GM12872 (cell line): ENCODE data around the gene THAP3.

Source experiments
- TF ChIP-seq, protein P1 (sequence below): IDR thresholded peaks from 3 replicates; pipeline ENCODE4 v1.5.1; 2011; ENCODE audit warnings: low read depth, mild to moderate bottlenecking, low read length, moderate library complexity; ENCODE audit not compliant: insufficient read depth

The THAP3 gene

DNA sequence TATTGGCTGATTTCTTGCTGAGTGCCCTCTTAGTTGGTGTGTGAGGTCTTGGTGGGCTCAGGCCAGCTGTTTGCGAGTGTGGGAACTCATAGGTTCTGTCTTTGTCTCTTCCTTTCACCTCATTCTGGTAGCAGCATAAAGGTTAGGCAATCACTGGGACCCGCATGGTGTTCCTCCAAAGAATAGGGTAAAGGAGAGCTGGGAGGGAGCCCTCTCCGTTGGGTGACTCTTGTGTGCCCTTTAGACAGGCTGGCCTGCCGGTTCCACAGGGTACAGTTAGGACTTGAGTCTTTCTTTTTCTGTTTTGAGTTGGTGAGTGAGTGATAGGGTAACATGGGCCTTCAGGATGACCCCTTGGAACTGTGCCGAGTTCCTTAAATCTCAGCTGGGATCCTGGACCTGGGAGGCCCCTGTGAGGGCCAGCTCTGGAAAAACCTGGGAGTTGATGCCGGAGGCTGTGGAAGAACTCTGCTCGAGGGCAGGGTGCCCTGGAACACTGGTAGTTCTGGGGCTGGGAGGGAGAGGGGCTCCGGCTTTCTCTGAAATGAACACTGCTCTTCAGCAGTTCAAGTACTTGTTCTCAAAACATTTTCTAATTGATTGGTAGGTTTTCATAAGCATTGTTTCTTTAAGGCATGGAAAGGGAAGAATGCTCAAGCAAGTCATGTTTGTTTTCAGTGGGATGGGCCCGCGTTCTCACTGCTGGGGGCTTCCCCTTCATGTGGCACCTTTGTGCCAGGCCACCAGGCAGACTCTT lies 2.1 kb upstream of the THAP3 start:
- TF ChIP-seq, protein P1, sequence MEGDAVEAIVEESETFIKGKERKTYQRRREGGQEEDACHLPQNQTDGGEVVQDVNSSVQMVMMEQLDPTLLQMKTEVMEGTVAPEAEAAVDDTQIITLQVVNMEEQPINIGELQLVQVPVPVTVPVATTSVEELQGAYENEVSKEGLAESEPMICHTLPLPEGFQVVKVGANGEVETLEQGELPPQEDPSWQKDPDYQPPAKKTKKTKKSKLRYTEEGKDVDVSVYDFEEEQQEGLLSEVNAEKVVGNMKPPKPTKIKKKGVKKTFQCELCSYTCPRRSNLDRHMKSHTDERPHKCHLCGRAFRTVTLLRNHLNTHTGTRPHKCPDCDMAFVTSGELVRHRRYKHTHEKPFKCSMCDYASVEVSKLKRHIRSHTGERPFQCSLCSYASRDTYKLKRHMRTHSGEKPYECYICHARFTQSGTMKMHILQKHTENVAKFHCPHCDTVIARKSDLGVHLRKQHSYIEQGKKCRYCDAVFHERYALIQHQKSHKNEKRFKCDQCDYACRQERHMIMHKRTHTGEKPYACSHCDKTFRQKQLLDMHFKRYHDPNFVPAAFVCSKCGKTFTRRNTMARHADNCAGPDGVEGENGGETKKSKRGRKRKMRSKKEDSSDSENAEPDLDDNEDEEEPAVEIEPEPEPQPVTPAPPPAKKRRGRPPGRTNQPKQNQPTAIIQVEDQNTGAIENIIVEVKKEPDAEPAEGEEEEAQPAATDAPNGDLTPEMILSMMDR: no peak

DNA sequence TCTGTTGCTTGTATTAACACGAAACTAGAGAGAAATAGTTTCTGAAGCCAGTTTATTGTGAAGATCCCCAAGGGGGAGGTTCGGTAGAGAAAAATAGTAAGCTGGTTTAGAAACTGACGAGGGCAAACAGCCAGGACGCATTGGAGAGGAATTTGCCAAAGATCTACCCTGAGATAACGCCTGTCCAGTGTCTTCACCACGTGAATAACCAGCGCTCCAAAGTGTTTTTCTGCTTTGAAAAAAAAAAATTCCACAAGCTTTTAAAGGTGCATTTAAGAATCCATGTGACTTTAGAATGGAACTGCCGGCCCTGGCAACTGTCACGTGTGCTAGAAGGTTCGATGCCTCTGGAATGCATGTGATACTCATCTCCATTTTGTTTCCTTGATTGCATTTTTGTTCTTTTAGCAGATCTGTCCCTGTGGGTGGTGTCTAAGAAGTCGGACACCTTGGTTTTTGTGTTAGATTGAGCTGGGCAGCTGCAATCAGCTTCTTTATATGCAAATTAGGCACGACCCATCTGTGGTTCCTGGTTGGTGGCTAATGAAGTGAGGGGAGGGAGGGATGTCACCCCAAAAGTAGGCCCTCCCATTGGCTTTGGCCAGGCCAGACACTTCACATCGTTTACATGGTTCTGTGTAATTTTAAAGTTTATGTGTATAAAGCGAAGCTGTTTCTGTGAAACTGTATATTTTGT lies 1.3 kb upstream of the THAP3 start:
- TF ChIP-seq, protein P1: no peak

DNA sequence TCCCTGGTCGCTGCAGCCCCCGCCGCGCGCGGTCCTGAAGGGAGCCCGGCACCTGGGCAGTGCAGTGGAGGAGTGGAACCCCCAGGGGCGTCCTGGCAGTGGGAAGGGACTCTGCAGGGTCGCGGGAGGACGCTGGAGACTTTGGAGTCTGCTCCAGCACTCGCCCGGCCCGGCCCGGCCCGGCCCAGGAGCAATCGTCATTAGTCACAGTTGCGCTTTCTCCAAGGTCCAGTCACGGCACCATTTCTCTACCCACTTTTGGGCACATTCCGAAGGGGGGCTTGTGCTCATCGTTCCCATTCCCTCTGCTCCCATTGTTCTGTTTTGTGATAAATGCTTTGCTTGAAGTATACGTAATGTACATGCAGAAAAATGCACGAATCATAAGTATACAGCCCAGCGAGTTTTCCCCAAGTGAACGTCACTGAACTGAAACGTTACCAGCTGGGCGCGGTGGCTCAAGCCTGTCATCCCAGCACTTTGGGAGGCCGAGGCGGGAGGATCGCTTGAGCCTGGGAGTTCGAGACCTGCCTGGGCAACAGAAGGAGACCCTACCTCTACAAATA lies 999 bp downstream of the THAP3 start:
- TF ChIP-seq, protein P1: no peak

DNA sequence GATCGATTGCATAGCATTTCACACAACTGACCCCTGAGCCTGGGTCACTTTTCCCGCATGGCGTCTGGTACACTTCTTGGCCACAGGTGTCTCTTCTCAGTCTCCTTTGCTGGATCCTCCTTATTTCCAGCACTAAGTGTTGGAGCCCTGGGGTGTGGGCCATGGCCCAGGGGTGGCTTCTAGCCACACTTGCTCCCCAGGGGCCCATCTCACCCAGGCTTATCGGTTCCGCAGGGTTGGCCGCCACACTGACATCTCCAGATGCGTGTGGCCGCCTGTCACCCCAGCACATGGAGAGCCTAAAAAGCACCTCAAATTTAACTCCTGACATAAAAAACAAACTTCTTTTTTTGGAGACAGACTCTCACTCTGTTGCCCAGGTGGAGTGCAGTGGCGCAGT lies 2.4 kb downstream of the THAP3 start:
- TF ChIP-seq, protein P1: no peak

DNA sequence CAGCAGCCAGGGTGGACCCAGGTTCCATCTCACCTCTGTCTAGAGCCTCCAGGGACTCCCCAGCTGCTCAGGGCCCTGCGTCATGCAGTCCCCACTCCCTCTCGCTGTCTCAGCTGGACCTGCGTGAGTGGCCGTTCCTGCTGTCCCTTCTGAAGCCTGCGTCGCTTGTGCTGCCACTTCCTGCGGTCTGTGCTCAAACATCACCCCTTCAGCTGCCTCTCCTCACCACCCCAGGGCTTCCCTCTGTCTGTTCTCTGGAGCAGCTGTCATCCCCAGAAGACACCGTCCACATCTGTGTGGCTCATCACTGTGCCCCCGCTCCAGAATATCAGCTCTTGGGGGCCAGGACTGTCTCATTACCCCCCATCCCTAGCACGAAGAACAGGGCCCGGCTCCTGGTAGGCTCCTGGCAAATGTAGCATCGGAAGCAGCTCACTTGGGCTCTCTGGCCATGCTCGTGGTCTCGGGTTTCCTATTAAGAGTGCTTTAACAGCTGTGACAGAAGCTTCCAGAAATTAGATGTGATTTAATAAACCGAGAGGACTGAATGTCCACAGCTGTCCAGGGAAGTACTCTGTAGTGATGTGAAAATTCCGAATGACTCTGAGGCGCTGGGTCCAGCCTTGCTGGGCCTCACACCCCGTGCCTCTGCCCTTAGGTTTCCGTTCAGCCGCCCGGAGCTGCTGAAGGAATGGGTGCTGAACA lies 3.3 kb downstream of the THAP3 start:
- TF ChIP-seq, protein P1: no peak

DNA sequence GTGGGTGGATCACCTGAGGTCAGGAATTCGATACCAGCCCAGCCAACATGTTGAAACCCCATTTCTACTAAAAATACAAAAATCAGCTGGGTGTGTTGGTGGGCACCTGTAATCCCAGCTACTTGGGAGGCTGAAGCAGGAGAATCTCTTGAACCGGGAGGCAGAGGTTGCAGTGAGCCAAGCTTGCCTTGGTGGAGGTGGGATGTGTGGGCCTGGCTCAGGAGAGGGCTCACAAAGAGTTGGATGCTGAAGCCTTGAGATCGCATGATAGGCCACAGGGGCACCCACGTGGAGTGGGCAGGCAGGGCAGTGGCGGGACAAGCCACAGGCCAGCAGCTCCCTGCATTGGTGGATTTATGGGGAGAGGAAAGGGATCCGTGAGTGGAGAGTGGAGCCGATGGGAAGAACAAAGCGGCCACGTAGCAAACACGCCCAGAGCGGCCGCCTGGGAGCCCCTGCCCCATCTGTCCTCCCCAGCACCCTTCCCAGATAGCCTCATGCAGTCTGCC lies 4.4 kb downstream of the THAP3 start:
- TF ChIP-seq, protein P1: no peak

DNA sequence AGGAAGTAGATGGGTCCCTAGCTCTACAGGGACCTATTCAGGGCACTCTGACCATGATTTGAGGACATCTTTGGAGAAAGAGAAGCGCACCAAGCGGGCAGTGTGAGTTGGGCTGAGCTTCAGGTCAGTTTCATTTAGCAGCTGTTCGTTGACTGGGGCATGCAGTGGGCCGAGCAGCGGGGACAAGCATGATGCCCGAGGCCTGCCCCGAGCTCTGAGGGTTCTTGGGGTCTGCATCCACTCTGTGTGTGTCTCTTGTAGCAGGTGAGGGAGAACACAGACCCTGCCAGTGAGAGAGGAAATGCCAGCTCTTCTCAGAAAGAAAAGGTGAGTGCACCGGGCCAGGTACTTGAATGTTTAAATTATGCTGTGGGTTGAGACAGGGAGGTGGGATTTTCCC lies 5.4 kb downstream of the THAP3 start:
- TF ChIP-seq, protein P1: no peak
